HG02678 (cell line): Measurements from ENCODE around the gene CRACR2B.

Experiments used
- ATAC-seq: cut with Tn5 transposase; IDR thresholded peaks from one replicate; pipeline ENCODE4 v1.9.1; 2021; ENCODE audit warnings: mild to moderate bottlenecking, moderate library complexity; ENCODE audit not compliant: unreplicated experiment

The CRACR2B gene

DNA sequence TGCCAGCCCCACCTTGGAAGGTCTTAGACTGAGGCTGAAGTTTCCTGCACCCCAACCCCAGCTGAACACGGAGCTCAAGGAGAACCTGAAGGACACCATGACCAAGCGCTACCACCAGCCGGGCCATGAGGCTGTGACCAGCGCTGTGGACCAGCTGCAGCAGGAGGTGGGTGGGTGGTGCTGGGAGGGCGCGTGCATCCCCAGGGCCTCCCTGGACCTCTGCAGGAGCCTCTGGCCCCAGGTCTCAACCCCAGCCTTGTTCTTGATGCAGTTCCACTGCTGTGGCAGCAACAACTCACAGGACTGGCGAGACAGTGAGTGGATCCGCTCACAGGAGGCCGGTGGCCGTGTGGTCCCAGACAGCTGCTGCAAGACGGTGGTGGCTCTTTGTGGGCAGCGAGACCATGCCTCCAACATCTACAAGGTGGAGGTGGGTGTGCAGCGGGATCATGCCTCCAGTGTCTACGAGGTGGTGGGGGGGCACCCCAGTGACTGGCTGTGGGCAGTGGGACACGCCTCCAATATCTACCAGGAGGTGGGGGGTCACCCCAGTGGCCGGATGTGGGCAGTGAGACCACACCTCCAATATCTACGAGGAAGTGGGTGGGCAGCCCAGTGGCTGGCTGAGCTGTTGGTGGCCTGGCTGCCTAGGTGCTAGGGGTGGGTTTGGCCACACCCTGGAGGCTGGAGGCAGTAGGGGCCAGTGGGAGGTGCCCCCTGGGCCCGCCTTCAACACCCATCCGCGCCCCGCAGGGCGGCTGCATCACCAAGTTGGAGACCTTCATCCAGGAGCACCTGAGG lies 9.7 kb downstream of the CRACR2B start:
- no peak for ATAC-seq

DNA sequence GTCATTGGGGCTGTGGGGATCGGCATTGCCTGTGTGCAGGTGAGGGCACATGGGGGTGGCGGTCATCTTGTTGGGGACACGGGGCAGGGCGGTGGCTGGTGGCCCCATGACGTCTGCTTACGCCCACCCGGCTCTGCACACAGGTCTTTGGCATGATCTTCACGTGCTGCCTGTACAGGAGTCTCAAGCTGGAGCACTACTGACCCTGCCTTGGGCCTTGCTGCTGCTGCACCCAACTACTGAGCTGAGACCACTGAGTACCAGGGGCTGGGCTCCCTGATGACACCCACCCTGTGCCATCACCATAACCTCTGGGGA lies 10.2 kb downstream of the CRACR2B start:
- no peak for ATAC-seq

DNA sequence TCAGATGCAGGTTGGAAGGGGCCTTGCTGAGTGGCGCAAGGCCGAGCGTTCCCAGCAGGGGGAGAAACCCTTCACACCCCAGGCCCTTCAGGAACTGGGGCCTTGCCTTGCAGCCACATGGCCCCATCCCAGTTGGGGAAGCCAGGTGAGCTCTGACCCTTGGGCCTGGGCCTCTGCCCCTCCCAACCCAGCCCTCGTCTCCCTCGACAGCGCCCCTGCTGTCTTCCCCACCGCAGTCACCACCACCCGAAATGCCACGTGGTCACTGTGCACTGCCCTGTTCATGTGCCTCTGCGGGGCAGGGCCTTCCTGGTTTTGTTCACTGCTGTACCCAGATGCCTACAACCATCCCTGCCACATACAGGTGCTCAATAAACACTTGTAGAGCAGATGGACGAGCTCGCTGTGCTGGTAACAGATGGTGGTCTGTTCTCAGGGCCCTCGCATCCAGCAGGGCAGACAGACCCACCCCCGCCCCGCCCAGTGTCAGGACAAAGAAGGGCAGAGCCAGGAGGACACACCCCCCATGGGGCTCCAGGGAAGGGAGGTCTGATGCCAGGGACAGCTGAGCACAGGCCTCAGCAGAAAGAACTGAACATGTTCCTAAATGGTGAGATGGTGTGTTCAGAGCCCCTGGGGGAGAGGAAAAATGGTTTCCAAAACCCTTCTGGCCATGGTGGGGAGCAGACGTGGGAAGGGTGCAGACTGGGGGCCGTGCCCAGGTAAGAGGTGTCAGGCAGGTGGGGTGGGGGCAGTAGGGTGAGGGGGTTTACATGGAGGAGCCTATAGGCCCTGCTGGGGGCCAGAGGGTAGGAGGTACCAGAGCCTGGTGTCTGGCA lies 10.9 kb downstream of the CRACR2B start:
- no peak for ATAC-seq

GRCh38 chr11:839280-839623 lies 11.5 kb downstream of the CRACR2B start:
- no peak for ATAC-seq

DNA sequence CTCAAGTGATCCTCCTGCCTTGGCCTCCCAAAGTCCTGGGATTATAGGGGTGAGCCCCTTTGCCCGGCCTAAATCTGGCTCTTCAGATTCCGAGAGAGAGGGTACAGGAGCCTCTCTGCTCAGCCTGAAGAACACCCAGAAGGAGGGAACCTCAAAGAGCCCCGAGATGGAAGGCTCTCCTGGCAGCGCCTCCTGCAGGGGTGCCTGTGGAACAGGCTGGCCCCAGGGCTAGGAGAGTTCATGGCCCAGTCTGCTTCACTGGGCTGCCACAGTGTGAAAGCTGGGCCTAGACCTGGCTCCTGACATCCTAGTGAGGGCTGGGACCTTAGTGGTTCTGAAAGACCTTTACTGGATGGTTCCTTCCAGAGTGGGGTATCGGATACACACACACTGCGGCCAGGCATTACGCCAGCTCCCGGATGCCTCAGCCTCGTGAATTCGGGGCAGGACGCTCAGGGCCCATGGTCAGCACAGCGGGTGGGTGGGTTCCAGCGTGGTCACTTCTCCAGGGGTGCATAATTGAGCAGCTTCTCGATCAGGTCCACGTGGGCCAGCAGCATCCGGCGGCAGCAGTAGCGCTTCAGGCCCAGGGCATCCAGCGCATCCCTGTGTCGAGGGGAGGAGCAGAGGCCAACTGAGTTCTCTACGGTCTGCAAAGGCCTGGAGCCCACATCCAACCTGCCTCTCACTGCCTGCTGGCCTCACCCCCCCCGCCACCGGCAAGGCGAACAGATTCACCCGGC lies 12.3 kb downstream of the CRACR2B start:
- no peak for ATAC-seq

DNA sequence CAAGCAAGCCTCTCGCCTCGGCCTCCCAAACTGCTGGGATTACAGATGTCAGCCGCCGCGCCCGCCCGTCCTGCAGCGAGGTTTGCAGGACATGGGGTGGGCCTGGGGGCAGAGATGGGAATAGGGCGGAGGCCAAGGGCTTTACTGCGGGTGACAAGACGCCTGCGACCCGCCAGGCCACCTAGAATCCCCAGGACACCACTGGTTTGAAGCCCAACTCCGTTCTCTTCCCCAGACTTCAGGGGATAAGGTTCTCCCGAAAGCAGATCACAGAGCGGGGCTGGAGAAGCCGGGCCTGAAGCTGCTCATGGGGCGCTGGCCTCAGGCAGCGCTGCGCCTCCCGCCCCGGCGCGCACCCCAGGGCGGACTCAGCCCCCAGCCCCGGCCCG lies 14.3 kb downstream of the CRACR2B start:
- peak; percentile 4 for ATAC-seq

GRCh38 chr11:842370-843002 lies 14.8 kb downstream of the CRACR2B start, which contains the start of the genes POLR2L and TSPAN4:
TSS of gene POLR2L (minus strand) at chr11:842529. CDS start at chr11:842508, 21 bp downstream.
TSS of gene TSPAN4 (plus strand) at chr11:842852. CDS start at chr11:850305, 7,453 bp downstream.
- peak; percentile 67 for ATAC-seq

- no peak for ATAC-seq
Observed at GRCh38 chr11:843086-843734, 15.5 kb downstream of the CRACR2B start.

DNA sequence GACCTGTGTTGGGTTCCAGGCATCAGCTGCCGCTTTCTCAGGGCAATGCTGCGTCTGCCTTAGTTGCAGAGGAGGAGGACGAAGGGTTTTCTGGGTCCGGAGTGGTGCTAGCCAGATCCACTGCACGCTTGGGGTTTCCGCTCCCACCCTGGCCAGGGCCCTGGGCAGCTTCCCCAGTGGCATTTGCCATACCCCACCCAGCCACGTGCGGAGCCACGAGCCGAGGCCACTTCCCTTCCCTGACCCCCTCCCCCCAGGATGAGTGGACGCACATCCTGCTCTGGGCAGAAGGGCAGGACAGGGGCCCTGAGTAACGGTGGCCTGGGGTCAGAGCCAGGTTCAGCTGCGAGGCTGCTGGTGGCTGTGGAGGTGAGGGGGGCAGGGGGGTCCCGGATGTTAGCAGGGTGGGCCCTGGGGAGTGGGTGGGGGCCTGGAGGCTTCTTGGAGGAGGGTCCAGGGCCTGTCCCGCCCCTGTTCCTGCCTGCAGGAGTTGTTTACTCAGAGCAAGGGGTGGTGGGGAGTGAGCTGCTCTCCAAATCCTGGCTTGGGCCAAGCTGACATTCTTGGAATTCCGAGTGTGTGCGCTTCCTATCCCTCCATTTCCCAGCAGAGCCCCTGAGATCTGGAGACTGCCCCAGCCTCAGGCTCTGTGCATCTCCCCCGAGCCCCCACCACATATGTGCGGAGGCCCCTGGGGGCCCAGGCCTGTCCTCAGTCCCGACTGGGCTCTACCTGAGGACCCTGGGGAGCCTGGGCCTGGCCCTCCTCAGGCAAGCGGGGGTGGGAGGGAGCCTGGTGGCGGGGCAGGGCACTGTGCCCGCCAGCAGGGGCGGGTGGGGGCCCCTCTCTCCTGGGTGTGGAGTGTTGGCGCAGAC lies 16.3 kb downstream of the CRACR2B start:
- ATAC-seq, result no peak

- ATAC-seq, result no peak
Observed at GRCh38 chr11:844693-845644, 17.2 kb downstream of the CRACR2B start.

DNA sequence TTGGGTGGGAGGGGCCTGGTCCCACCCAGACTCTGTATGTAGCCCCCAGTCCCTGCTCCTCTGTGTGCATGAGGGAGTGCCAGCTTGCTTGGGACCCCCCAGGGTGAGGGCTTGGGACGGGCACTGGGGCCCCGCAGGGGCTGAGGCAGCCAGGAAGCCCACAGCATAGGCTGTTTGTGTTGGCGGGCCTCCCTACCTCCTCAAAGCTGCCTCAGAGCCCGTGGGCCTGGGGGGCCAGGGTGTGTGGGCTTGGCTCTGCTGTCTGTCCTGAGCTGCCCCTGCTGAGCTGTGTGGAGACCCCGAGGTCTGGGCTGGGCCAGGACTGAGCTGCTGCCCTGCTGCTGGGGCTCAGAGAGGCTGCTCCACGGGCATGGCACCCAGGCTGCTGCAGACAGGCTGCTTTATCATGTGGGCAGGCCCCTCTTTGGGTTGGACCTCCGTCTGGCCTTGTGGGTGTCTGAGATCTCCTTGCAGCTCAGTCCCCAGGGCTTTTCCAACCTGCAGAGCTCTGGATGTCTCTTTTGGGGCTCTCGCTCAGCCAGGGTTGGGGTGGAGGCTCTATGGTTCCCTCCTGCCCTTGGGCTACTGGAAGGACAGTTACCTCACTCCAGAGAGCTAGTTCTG lies 18.3 kb downstream of the CRACR2B start:
- ATAC-seq, result no peak

GRCh38 chr11:846496-847098 lies 18.9 kb downstream of the CRACR2B start:
- no peak for ATAC-seq

DNA sequence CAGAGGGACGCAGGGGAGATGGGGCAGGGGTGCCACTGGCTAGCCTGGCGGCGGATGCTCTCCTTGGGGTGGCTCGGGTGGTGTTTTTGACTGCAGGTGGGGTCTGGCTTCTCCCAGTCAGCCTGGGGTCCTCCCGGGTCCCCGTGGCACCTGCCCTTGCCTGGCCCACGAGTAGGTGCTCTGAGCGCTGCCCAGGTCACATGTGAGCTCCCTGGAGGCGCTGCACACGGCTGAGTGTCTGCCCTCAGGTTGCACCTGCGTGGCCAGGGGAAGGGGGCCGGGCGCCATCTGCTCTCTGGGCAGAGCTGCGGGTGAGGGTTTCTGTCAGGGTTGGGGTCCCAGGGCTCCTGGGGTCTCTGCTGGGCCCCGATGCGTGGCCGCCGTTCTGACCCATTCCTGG lies 20.2 kb downstream of the CRACR2B start:
- ATAC-seq, result no peak

- ATAC-seq, result peak; percentile 49
Observed at GRCh38 chr11:848380-848931, 20.7 kb downstream of the CRACR2B start.

- ATAC-seq, result no peak
Observed at GRCh38 chr11:849104-849824, 21.5 kb downstream of the CRACR2B start.

DNA sequence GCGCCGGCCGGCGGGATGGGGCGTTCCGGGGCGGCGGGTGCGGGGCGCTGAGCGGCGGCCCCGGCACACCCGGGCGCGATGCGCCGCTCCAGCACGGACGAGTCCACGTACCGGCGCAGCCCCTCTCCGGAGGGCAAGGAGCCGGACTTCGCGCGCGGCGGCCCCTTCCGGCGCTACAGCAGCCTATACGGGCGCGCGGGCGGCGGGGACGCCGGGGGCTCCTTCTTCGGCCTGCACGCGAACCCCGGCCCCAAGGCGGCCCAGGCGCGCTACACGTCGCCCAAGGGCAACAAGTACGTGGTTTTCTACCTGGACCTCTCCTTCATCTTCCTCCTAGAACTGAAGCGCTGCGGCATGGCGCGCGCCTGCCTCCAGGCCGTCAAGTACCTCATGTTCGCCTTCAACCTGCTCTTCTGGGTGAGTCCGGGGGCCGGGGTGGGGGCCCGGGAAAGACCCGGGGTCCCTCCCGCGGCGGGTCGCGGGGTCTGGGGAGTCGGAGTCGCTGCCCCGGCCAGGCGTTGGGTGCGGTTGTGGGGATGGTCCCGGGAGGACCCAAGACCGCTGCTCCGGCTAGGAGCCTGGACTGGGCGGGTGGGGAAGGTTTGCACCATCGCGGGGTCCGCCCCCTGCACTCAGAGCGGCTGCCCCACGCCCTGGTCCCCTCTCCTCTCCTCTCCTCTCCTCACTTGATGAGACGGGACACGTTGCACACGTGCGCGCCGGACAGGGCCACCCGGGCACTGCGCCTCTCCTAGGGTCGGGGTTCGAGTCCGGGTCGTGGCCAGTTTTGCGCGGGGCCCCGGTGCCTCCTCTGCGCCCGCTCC lies 22.4 kb downstream of the CRACR2B start:
- ATAC-seq, result no peak
